Adipose tissue (tissue), 3 donors: Measurements from ENCODE around the gene AKAP6. TPM values are rescaled to one million over a fixed set of nuclear protein-coding genes. Genes with fewer than 3 reads are reported as not detected.

Experiments used
- H3K27ac ChIP-seq: one replicate; pipeline ENCODE4 v1.5.1; 2013; ENCODE audit warnings: low read depth, low read length
- WGBS, 3 donors: extraction: QIAGEN DNeasy Blood & Tissue Kit; methylation state at CpG; one replicate each; pipeline ENCODE4 v1.1.7; 2013; 5-methylcytosine and 5-hydroxymethylcytosine counted together
- polyA plus RNA-seq, 3 donors: library from polyadenylated mRNA; stranded (reverse); fragments of 200-250 nt; gene quantifications; one replicate each; pipeline ENCODE4 v1.2.3, GENCODE V29; 2013
- donor health status: healthy with polysubstance abuse.
- donor health status: Bipolar disorder and iron deficiency.
- donor health status: healthy.

AKAP6 gene
- polyA plus RNA-seq, 3 donors, result 0.27 to 1.9 (median 0.29) TPM

GRCh38 chr14:32720927-32721326 lies 391.8 kb downstream of the AKAP6 start:
- no peak overlapping the region for H3K27ac ChIP-seq
- WGBS, 3 donors, result 77 to 85% (median 82%) methylated on average over 2 of the region's 2 CpGs

- 88 to 95% (median 93%) methylated on average over 10 of the region's 10 CpGs for WGBS, 3 donors
- H3K27ac ChIP-seq, result no peak overlapping the region
Observed at GRCh38 chr14:32722631-32723183, 393.6 kb downstream of the AKAP6 start.

- H3K27ac ChIP-seq, result no peak overlapping the region
- WGBS, 3 donors, result 30 to 42% (median 40%) methylated on average over 6 of the region's 6 CpGs
Observed at GRCh38 chr14:32724867-32725471, 395.9 kb downstream of the AKAP6 start.

GRCh38 chr14:32726516-32726915 lies 397.4 kb downstream of the AKAP6 start:
- 90 to 95% (median 92%) methylated on average over 4 of the region's 4 CpGs for WGBS, 3 donors
- no peak overlapping the region for H3K27ac ChIP-seq

- 77 to 94% (median 91%) methylated on average over 5 of the region's 5 CpGs for WGBS, 3 donors
- H3K27ac ChIP-seq, result no peak overlapping the region
Observed at GRCh38 chr14:32727832-32728231, 398.7 kb downstream of the AKAP6 start.

GRCh38 chr14:32728526-32728925 lies 399.4 kb downstream of the AKAP6 start:
- 89 to 94% (median 89%) methylated on average over 1 of the region's 1 CpG for WGBS, 3 donors
- H3K27ac ChIP-seq, result no peak overlapping the region

- H3K27ac ChIP-seq, result no peak overlapping the region
- WGBS, 3 donors, result 93 to 95% (median 95%) methylated on average over 5 of the region's 5 CpGs
Observed at GRCh38 chr14:32728976-32729375, 399.9 kb downstream of the AKAP6 start.

- WGBS, 3 donors, result 31 to 83% (median 81%) methylated on average over 2 of the region's 2 CpGs
- no peak overlapping the region for H3K27ac ChIP-seq
Observed at GRCh38 chr14:32731249-32731648, 402.2 kb downstream of the AKAP6 start.

GRCh38 chr14:32733015-32733414 lies 403.9 kb downstream of the AKAP6 start:
- WGBS, 3 donors, result 83 to 94% (median 90%) methylated on average over 1 of the region's 1 CpG
- H3K27ac ChIP-seq, result no peak overlapping the region

- 91 to 93% (median 92%) methylated on average over 3 of the region's 3 CpGs for WGBS, 3 donors
- H3K27ac ChIP-seq, result no peak overlapping the region
Observed at GRCh38 chr14:32734261-32734660, 405.2 kb downstream of the AKAP6 start.

- no peak overlapping the region for H3K27ac ChIP-seq
- WGBS, 3 donors, result 86 to 87% (median 87%) methylated on average over 3 of the region's 3 CpGs
Observed at GRCh38 chr14:32737621-32738020, 408.5 kb downstream of the AKAP6 start.

- no peak overlapping the region for H3K27ac ChIP-seq
- 85 to 92% (median 87%) methylated on average over 5 of the region's 5 CpGs for WGBS, 3 donors
Observed at GRCh38 chr14:32738206-32738871, 409.2 kb downstream of the AKAP6 start.

- 72 to 84% (median 80%) methylated on average over 2 of the region's 2 CpGs for WGBS, 3 donors
Observed at GRCh38 chr14:32744811-32745445, 415.8 kb downstream of the AKAP6 start.

GRCh38 chr14:32754209-32754608 lies 425.1 kb downstream of the AKAP6 start:
- WGBS, 3 donors, result 95 to 97% (median 95%) methylated on average over 1 of the region's 1 CpG
- no peak overlapping the region for H3K27ac ChIP-seq

More at GRCh38 chr14:32744811-32745445, 415.8 kb downstream of the AKAP6 start:
- no peak overlapping the region for H3K27ac ChIP-seq

GRCh38 chr14:32756173-32756572 lies 427.1 kb downstream of the AKAP6 start:
- WGBS, 3 donors, result 94 to 100% (median 100%) methylated on average over 1 of the region's 1 CpG
- H3K27ac ChIP-seq, result no peak overlapping the region

- WGBS, 3 donors, result 76 to 93% (median 91%) methylated on average over 3 of the region's 3 CpGs
- no peak overlapping the region for H3K27ac ChIP-seq
Observed at GRCh38 chr14:32756775-32757174, 427.7 kb downstream of the AKAP6 start.

GRCh38 chr14:32757568-32757967 lies 428.5 kb downstream of the AKAP6 start:
- no peak overlapping the region for H3K27ac ChIP-seq
- 78 to 84% (median 83%) methylated on average over 4 of the region's 4 CpGs for WGBS, 3 donors

GRCh38 chr14:32761381-32761968 lies 432.4 kb downstream of the AKAP6 start:
- whole genome bisulfite sequencing, 3 donors, result 62 to 76% (median 66%) methylated on average over 5 of the region's 5 CpGs
- no peak overlapping the region for H3K27ac ChIP-seq

- 72 to 84% (median 78%) methylated on average over 2 of the region's 2 CpGs for WGBS, 3 donors
- no peak overlapping the region for H3K27ac ChIP-seq
Observed at GRCh38 chr14:32762886-32763285, 433.8 kb downstream of the AKAP6 start.
